ENCODE results near the gene RASGEF1C.

The RASGEF1C gene

DNA sequence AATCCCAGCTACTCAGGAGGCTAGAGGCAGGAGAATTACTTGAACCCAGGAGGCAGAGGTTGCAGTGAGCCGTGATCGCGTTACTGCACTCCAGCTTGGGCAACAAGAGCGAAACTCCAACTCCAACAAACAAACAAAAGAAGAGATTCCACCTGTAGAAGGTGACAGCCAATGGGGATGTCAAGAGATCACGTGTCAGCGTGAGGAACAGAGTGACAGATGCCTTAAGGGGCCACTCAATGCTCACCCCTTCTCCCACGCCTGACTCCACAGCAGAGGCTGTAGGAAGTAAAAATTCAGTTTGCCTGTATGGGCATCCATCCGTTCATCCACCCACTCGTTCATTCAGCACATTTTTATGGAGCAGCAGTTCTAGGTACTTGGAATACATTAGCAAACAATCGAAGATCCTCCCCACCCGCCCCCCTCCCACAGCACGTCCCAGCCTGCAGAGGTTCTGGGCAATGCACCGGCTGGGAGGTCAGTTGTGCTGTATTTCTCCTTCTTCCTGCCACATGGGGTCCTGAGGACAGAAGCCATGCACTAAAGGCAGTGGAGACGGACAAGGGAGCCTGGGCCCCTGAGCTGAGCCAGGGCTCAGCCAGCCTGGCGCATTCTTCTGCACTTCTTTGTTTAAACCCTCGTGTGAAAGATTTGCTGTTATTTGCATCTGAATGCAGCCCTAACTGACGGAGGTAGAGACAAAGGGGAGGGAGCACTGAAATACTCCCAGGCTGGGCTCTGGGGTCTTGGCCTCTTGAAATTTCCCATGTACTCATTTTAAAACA lies 126.2 kb downstream of the RASGEF1C start:
- Histone ChIP-seq H3K36me3 (ENCODE audit: insufficient read depth, insufficient read length, low read length) (no peaks in the 10 kb centered on the region), H3K9ac (ENCODE audit: insufficient read length, low read depth) (no peak overlapping the region), H3K9me3 (ENCODE audit: insufficient read depth, low read length) (peaks cover 28% of the 10 kb centered on the region; the same call in 1 of the 2 replicates)

DNA sequence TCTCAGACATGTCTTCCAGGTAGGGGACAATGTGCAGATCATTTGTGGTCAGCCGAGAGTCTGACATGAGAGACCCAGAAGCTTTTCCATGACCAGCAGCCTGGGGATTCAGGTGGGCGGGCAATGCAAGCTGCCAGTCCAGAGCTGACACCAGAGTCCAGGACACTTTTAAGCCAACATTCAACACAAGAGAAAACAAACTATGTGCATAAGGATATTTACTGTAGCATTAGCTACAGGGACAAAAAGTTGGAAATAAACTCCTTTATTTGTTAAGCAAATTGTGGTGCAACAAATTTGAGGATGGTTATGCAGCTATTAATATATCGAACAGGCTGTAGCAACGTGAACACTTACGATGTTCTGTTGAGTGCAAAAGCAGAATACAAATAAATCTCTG lies 127.5 kb downstream of the RASGEF1C start:
- no peak overlapping the region for H3K9ac ChIP-seq (ENCODE audit: insufficient read length, low read depth)
- H3K27me3 ChIP-seq (ENCODE audit: insufficient read depth, insufficient read length), result no peaks in the 10 kb centered on the region
- no peaks in the 10 kb centered on the region for H3K36me3 ChIP-seq (ENCODE audit: insufficient read depth, insufficient read length, low read length)
- H3K4me3 ChIP-seq (ENCODE audit: insufficient read length, low read depth), result no peak overlapping the region
- peaks cover 28% of the 10 kb centered on the region; the same call in 1 of the 2 replicates for H3K9me3 ChIP-seq (ENCODE audit: insufficient read depth, low read length)
- no peak for DNase-seq (ENCODE audit: low read depth, low spot score)
- TF ChIP-seq SUZ12 (IDR thresholded peaks at IDR 0.05; ENCODE audit: extremely low read depth, insufficient read depth, insufficient read length) (no peak), YY1 (IDR thresholded peaks at IDR 0.05; ENCODE audit: insufficient read depth, insufficient read length) (no peak), ZNF274 (IDR thresholded peaks at IDR 0.05; ENCODE audit: low read depth, low read length) (no peak)
- H3K4me1 ChIP-seq (ENCODE audit: insufficient read depth, insufficient read length), result peaks cover 8% of the 10 kb centered on the region

More for the DNA sequence above, 126.2 kb downstream of the RASGEF1C start:
- Histone ChIP-seq H3K4me3 (ENCODE audit: insufficient read length, low read depth) (no peak overlapping the region), H3K27me3 (ENCODE audit: insufficient read depth, insufficient read length) (no peaks in the 10 kb centered on the region), H3K4me1 (ENCODE audit: insufficient read depth, insufficient read length) (peaks cover 8% of the 10 kb centered on the region)
- DNase-seq (ENCODE audit: low read depth, low spot score), result peak; percentile 88
- TF ChIP-seq YY1 (IDR thresholded peaks at IDR 0.05; ENCODE audit: insufficient read depth, insufficient read length), result no peak
- no peak for TF ChIP-seq ZNF274 (IDR thresholded peaks at IDR 0.05; ENCODE audit: low read depth, low read length)
- TF ChIP-seq SUZ12 (IDR thresholded peaks at IDR 0.05; ENCODE audit: extremely low read depth, insufficient read depth, insufficient read length), result no peak

DNA sequence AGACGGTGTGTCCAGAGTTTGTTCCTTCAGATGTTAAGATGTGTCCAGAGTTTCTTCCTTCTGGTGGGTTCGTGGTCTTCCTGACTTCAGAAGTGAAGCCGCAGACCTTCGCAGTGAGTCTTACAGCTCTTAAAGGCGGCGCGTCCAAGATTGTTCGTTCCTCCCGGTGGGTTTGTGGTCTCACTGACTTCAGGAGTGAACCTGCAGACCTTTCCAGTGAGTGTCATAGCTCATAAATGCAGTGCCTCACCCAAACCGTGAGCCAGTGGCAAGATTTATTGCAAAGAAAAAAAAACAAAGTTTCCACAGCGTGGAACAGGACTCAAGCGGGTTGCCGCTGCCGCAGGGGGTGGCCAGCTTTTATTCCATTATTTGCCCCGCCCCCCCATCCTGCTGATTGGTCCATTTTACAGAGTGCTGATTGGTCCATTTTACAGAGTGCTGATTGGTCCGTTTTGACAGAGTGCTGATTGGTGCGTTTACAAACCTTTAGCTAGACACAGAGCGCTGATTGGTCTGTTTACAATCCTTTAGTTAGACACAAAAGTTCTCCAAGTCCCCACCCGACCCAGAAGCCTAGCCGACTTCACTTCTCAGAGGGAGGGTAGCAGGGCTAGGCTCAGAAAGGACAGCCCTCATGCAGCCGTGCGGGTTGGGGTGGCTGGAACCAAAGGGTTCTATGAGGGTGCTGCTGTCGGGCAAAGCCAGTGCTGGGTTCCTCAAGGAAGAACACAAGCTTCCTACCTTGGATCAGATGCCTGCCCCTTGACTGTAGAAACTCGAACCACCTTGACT lies 128.3 kb downstream of the RASGEF1C start:
- DNase-seq (ENCODE audit: low read depth, low spot score), result no peak
- Histone ChIP-seq H3K4me1 (ENCODE audit: insufficient read depth, insufficient read length) (peaks cover 8% of the 10 kb centered on the region), H3K4me3 (ENCODE audit: insufficient read length, low read depth) (no peak overlapping the region), H3K9ac (ENCODE audit: insufficient read length, low read depth) (no peak overlapping the region), H3K9me3 (ENCODE audit: insufficient read depth, low read length) (peaks cover 28% of the 10 kb centered on the region; the same call in 1 of the 2 replicates), H3K36me3 (ENCODE audit: insufficient read depth, insufficient read length, low read length) (no peaks in the 10 kb centered on the region), H3K27me3 (ENCODE audit: insufficient read depth, insufficient read length) (no peaks in the 10 kb centered on the region)
- TF ChIP-seq ZNF274 (IDR thresholded peaks at IDR 0.05; ENCODE audit: low read depth, low read length) (no peak), SUZ12 (IDR thresholded peaks at IDR 0.05; ENCODE audit: extremely low read depth, insufficient read depth, insufficient read length) (no peak), YY1 (IDR thresholded peaks at IDR 0.05; ENCODE audit: insufficient read depth, insufficient read length) (no peak)

DNA sequence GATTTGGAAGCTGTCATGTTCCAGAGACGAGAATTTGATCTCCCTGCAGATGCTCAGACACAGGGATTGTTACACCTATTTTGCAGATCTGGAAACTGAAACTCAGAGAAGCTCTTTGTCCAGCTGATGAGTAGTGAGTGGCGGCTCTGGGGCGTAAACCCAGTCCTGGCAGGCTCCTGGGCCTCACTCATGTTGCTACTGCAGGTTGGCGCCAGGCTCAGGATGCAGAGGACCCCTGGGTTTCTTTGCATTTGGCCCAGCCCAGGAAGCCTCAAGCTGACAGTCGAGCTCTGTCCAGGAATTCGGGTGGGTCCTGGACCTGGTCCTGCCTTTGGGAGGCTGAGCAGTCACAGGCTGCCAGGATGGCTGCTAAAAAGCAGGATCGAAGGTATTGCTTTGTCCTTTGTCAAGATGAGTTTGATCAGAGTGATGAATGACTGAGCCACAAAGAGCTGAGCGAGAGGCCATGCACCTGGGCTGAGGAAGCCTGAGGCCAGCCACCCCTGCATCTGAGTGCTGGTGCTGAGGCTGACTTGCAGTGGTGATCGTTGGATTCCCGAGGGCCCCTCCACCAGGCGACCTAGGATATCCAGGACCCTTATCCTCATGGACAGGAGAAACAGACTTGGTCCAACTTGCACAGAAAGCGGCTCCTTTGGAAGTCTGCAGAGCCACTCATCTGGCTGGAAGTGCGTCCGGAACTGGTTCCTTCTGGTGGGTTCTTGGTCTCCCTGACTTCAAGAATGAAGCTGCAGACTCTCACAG lies 129.1 kb downstream of the RASGEF1C start:
- DNase-seq (ENCODE audit: low read depth, low spot score), result no peak
- no peak overlapping the region for H3K4me3 ChIP-seq (ENCODE audit: insufficient read length, low read depth)
- no peaks in the 10 kb centered on the region for H3K27me3 ChIP-seq (ENCODE audit: insufficient read depth, insufficient read length)
- peaks cover 28% of the 10 kb centered on the region; the same call in 1 of the 2 replicates for H3K9me3 ChIP-seq (ENCODE audit: insufficient read depth, low read length)
- no peak overlapping the region for H3K9ac ChIP-seq (ENCODE audit: insufficient read length, low read depth)
- no peak for TF ChIP-seq ZNF274 (IDR thresholded peaks at IDR 0.05; ENCODE audit: low read depth, low read length)
- TF ChIP-seq YY1 (IDR thresholded peaks at IDR 0.05; ENCODE audit: insufficient read depth, insufficient read length), result no peak
- no peak for TF ChIP-seq SUZ12 (IDR thresholded peaks at IDR 0.05; ENCODE audit: extremely low read depth, insufficient read depth, insufficient read length)
- peaks cover 8% of the 10 kb centered on the region for H3K4me1 ChIP-seq (ENCODE audit: insufficient read depth, insufficient read length)
- H3K36me3 ChIP-seq (ENCODE audit: insufficient read depth, insufficient read length, low read length), result no peaks in the 10 kb centered on the region

DNA sequence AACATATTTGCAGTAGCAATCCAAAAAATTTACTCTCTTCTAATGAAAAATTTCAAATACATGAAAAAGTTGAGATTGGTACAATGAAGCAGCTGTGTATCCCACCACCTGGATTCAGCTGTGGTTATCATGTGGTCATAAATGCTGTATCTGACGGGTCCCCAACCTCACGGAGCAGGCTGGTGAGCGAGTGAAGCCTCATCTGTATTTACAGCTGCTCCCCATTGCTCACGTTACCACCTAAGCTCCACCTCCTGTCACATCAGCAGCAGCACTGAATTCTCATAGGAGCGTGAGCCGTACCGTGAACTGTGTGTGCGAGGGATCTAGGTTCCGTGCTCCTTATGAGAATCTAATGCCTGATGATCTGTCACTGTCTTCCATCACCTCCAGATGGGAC lies 130.7 kb downstream of the RASGEF1C start:
- H3K27me3 ChIP-seq (ENCODE audit: insufficient read depth, insufficient read length), result peaks cover 5% of the 10 kb centered on the region
- H3K36me3 ChIP-seq (ENCODE audit: insufficient read depth, insufficient read length, low read length), result no peaks in the 10 kb centered on the region
- no peaks in the 10 kb centered on the region for H3K4me1 ChIP-seq (ENCODE audit: insufficient read depth, insufficient read length)
- H3K4me3 ChIP-seq (ENCODE audit: insufficient read length, low read depth), result no peak overlapping the region
- TF ChIP-seq YY1 (IDR thresholded peaks at IDR 0.05; ENCODE audit: insufficient read depth, insufficient read length) (no peak), ZNF274 (IDR thresholded peaks at IDR 0.05; ENCODE audit: low read depth, low read length) (no peak), SUZ12 (IDR thresholded peaks at IDR 0.05; ENCODE audit: extremely low read depth, insufficient read depth, insufficient read length) (no peak)
- no peak for DNase-seq (ENCODE audit: low read depth, low spot score)
- H3K9me3 ChIP-seq (ENCODE audit: insufficient read depth, low read length), result peaks cover 18% of the 10 kb centered on the region; the same call in 1 of the 2 replicates
- no peak overlapping the region for H3K9ac ChIP-seq (ENCODE audit: insufficient read length, low read depth)

DNA sequence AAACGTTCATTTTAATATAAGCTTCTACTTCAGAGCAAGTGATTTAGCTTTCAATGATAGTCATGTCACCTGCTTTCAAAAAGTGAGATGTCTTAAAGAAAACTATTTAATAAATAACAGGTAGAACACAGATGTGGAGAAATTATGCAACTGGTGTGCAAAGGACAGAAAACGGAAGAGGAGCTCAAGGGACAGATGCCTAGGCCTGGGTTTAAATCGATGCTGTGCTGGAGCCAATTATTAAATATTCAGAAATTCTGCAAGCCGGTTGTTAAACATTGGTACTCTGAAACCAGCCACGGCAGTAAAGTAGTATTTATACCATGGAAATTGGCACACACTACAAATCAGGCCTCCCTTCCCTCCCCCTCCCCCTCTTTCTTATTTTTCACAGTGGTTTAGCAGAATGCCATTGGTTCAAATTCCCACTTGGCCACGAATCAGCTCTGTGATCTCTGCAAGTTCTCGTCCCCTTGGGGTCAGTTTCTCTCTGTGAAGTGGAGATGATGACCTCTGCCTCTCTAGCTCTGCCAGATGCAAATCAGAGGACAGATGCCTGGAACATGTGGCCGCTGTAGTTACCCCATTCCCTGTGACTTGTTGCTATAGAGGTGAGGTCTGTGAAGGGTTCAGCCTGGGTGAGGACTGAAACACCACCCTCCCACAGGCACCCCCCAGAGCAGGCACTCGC lies 131.3 kb downstream of the RASGEF1C start:
- Histone ChIP-seq H3K9me3 (ENCODE audit: insufficient read depth, low read length) (peaks cover 21% of the 10 kb centered on the region), H3K36me3 (ENCODE audit: insufficient read depth, insufficient read length, low read length) (no peaks in the 10 kb centered on the region), H3K9ac (ENCODE audit: insufficient read length, low read depth) (no peak overlapping the region), H3K4me1 (ENCODE audit: insufficient read depth, insufficient read length) (no peaks in the 10 kb centered on the region), H3K27me3 (ENCODE audit: insufficient read depth, insufficient read length) (peaks cover 9% of the 10 kb centered on the region), H3K4me3 (ENCODE audit: insufficient read length, low read depth) (no peak overlapping the region)
- DNase-seq (ENCODE audit: low read depth, low spot score), result no peak
- TF ChIP-seq SUZ12 (IDR thresholded peaks at IDR 0.05; ENCODE audit: extremely low read depth, insufficient read depth, insufficient read length), result no peak
- TF ChIP-seq YY1 (IDR thresholded peaks at IDR 0.05; ENCODE audit: insufficient read depth, insufficient read length), result no peak
- no peak for TF ChIP-seq ZNF274 (IDR thresholded peaks at IDR 0.05; ENCODE audit: low read depth, low read length)

Measured in NT2/D1 (cell line).